Bronchial epithelial cell (primary cell): Measurements from ENCODE around the gene PIP5K1C. TPM values are rescaled to one million over a fixed set of nuclear protein-coding genes. Genes with fewer than 3 reads are reported as not detected.

ENCODE experiments used
- DNase-seq: peaks from one replicate; pipeline ENCODE4 v3.0.0-alpha.2; 2010; ENCODE audit warnings: low read depth
- FAIRE-seq: peaks from 2 replicates; lab custom pipeline; 2011; peaks lifted over from hg19 to GRCh38; lab: Jason Lieb, UNC
- H3K27me3 ChIP-seq: 2 replicates; pipeline ENCODE4 v1.5.1; 2011; ENCODE audit warnings: low read length; ENCODE audit not compliant: control insufficient read depth, insufficient read depth
- H3K36me3 ChIP-seq: 2 replicates; pipeline ENCODE4 v1.5.1; 2011; ENCODE audit warnings: low read length; ENCODE audit not compliant: control insufficient read depth, insufficient read depth
- H3K4me3 ChIP-seq: 2 replicates; pipeline ENCODE4 v1.5.1; 2011; ENCODE audit warnings: mild to moderate bottlenecking, low read depth, low read length, control low read depth
- CTCF ChIP-seq: IDR thresholded peaks from 2 replicates; pipeline ENCODE4 v1.5.1; 2011; ENCODE audit warnings: mild to moderate bottlenecking, moderate library complexity, low read length, control low read depth, inconsistent platforms; ENCODE audit not compliant: insufficient read depth, severe bottlenecking
- total RNA-seq: library from RNA; depleted of rRNA; stranded (reverse); fragments of >200 nt; gene quantifications from 2 replicates; pipeline ENCODE4 v1.2.1, GENCODE V29; 2014

PIP5K1C gene
- total RNA-seq, 1 donor from 2014 or later: 6.3 TPM

GRCh38 chr19:3720349-3720917, 20.2 kb upstream of the PIP5K1C start:
- TF ChIP-seq CTCF: no peak
- FAIRE-seq (peak; percentile 40), DNase-seq (no peak)
- Histone ChIP-seq H3K27me3 (peaks cover 2% of the 10 kb centered on the region), H3K36me3 (no peaks in the 10 kb centered on the region), H3K4me3 (no peak overlapping the region)

DNA sequence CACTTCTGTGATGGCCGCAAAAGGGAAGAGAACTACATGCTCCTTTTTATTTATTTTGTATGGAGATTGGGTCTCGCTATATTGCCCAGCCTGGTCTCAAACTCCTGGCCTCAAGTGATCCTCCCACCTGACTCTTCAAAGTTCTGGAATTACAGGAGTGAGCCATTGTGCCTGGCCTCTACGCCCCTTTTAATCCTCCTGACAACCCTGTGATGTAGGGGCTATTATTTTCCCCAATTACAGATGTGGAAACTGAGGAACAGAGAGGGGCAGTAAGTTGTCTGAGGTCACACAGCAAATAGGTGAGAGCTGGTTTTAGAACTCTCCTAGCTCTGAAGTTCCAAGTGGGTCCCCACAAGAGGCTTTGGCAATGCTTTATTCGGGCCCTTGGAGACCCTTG, 19.6 kb upstream of the PIP5K1C start:
- FAIRE-seq (no peak), DNase-seq (no peak)
- peaks cover 2% of the 10 kb centered on the region for H3K27me3 ChIP-seq

GRCh38 chr19:3716147-3716668, 15.9 kb upstream of the PIP5K1C start:
- Histone ChIP-seq H3K36me3 (no peaks in the 10 kb centered on the region), H3K4me3 (no peak overlapping the region), H3K27me3 (no peaks in the 10 kb centered on the region)
- DNase-seq (no peak), FAIRE-seq (no peak)
- TF ChIP-seq CTCF: no peak

More for the DNA sequence above, 19.6 kb upstream of the PIP5K1C start:
- H3K4me3 ChIP-seq: no peak overlapping the region
- H3K36me3 ChIP-seq: no peaks in the 10 kb centered on the region
- TF ChIP-seq CTCF: no peak

DNA sequence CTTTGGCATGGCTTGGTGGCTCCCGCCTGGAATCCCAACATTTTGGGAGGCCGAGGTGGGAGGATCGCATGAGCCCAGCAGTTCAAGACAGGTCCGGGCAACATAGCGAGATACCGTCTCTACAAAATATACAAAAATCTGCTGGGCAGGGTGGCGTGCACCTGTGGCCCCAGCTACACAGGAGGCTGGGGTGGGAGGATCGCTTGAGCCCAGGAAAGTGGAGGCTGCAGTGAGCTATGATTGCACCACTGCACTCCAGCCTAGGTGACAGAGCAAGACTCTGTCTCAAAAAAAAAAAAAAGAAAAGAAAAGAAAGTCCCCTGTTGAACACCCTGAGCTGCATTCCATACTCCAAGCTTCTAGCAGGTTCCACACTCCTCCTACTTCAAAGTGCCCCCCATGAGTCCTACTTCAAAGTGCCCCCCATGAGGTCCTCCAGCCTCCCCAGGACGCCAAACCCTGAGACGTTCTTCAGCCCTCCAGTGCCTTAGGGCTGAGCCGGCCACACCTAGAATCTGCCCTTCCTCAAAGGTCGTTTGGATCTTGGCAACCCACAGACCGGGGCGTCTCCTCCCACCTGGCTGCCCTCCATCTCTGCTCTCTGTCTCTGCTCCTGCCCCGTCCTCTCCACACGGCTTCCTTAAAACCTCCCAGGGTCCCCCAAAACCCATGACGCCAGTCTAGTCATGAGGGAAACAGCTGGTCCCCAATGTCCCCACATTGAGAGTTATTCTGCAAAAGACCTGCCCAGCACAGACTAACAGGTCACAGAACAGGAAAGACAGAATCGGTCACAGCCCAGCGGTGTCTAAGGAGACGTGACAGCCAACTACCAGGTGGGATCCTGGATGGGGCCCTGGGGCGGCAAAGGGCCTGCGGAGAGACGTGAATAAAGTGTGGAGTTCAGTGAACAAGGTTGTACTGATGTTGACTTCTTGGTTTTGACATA, 12.7 kb upstream of the PIP5K1C start:
- DNase-seq: no peak
- peak; percentile 40 for FAIRE-seq
- Histone ChIP-seq H3K4me3 (no peak overlapping the region), H3K27me3 (peaks cover 2% of the 10 kb centered on the region), H3K36me3 (no peaks in the 10 kb centered on the region)
- no peak for TF ChIP-seq CTCF

DNA sequence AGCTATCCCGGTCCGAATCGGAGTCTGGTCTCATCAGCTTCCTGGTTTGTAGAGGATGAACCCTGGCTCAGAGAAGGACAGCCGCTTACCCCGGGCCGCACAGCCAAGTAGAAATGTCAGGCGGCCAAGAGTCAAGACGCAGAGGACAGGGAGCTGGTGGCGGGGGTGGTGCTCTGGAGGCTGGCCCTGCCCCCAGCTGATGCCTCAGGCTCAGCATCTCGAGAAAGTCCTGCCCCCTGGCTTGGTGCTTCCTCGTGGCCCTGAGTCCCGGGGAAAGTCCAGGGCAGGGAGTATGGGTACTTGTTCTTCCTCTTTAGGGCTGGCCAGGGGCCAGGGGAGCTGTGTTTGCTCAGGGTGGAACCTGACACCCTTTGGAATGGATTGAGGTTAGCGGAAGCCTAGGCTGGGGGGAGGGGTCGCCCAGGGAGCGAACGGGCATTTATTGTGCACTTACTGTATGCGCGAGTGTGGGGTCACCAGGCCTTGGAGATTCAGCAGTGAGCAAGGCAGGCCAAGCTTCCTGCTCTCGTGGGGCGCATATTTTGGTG, 10.1 kb upstream of the PIP5K1C start:
- DNase-seq (peak; percentile 59), FAIRE-seq (no peak)
- H3K4me3 ChIP-seq: no peak overlapping the region
- H3K36me3 ChIP-seq: no peaks in the 10 kb centered on the region
- peaks cover 3% of the 10 kb centered on the region for H3K27me3 ChIP-seq
- no peak for TF ChIP-seq CTCF
